AG09319 (cell line): ENCODE results near the gene ELMO1.

ENCODE experiments used
- DNase-seq: peaks from one replicate; pipeline ENCODE4 v3.0.0-alpha.2; 2010; ENCODE audit warnings: low read depth; ENCODE audit errors: extremely low read depth
- TF ChIP-seq, protein P1 (sequence below): IDR thresholded peaks from 2 replicates; pipeline ENCODE4 v1.5.1; 2011; ENCODE audit warnings: low read depth, mild to moderate bottlenecking, inconsistent platforms, low read length, moderate library complexity

The ELMO1 gene

GRCh38 chr7:37076668-37077067 is 372.0 kb downstream of the ELMO1 start:
- TF ChIP-seq, protein P1, sequence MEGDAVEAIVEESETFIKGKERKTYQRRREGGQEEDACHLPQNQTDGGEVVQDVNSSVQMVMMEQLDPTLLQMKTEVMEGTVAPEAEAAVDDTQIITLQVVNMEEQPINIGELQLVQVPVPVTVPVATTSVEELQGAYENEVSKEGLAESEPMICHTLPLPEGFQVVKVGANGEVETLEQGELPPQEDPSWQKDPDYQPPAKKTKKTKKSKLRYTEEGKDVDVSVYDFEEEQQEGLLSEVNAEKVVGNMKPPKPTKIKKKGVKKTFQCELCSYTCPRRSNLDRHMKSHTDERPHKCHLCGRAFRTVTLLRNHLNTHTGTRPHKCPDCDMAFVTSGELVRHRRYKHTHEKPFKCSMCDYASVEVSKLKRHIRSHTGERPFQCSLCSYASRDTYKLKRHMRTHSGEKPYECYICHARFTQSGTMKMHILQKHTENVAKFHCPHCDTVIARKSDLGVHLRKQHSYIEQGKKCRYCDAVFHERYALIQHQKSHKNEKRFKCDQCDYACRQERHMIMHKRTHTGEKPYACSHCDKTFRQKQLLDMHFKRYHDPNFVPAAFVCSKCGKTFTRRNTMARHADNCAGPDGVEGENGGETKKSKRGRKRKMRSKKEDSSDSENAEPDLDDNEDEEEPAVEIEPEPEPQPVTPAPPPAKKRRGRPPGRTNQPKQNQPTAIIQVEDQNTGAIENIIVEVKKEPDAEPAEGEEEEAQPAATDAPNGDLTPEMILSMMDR: no peak
- no peak for DNase-seq

DNA sequence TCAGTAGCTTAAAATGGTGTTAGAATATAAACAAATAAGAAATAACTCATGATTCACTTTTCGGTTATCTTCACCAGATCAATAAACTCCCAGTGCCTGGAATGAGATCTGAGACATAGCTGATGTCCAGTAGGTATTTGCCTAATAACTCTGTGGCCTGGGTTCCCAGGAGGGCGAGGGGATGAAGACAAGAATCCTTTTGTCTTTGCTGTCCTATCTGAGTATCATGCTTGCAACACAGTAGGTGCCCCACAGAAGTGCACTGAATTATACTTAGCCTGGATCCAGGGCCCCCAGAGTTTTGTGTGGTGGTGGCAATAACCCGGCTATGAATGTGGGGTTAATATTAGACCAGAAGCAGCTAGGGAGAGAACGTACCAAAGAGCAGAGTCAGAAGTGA is 374.3 kb downstream of the ELMO1 start:
- TF ChIP-seq, protein P1: no peak
- no peak for DNase-seq

DNA sequence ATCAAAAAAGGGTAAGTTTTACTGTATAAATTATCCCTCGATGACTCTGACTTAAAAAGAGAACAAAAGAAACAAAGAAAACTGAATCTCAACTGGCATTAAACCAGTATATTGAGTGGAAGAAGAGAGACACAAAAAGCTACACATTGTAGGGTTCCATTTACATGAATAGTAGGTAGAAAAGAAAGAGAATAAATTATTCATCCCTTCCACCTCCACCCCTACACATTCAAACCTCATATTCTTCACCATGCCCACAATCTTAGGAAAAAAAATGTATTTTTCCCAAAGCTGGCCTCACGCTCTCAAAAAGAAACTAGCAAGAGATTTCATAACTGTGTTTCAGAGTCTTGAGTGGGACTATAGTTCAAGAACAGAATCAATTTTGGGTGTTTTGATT is 377.5 kb downstream of the ELMO1 start:
- TF ChIP-seq, protein P1: no peak
- DNase-seq: no peak

DNA sequence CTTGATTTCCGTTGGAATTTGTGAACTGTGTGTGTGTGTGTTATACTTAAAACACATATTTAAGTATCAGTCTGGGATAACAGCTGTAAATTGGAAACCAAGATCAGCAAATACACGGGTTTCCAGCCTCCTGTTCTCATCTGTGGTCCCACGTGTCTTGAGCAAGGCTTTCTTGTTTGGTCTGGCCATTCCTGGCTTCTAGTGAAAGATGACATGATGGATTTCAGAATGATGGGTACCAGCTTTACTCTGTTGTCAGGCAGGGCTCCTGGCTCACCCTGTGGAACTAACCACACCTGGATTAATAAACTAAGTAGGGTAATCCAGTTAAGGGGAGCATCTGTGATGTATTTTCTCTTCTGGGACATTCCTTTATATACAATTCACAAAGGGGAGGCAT is 378.2 kb downstream of the ELMO1 start:
- DNase-seq: no peak
- TF ChIP-seq, protein P1: no peak

- TF ChIP-seq, protein P1: no peak
- no peak for DNase-seq
Observed at GRCh38 chr7:37070031-37070430, 378.6 kb downstream of the ELMO1 start.

DNA sequence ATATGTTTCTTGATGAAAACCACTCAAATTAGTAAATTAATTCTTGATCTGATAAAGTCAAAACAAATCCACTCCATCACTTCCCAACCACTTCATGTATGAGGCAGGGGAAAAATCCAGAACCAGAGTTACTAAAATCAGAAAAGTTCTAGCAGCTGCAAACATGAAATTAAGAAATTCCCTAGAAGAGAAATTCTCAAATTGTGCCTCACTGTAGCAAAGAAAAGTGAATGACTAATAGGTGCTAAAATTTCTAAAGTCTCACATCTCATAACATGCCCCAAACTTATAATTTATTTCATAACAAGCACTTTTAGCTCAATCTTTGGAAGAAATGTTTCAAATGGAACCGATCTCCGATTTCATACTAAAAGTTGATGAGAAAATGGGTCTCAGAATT is 379.3 kb downstream of the ELMO1 start:
- no peak for DNase-seq
- TF ChIP-seq, protein P1: no peak

DNA sequence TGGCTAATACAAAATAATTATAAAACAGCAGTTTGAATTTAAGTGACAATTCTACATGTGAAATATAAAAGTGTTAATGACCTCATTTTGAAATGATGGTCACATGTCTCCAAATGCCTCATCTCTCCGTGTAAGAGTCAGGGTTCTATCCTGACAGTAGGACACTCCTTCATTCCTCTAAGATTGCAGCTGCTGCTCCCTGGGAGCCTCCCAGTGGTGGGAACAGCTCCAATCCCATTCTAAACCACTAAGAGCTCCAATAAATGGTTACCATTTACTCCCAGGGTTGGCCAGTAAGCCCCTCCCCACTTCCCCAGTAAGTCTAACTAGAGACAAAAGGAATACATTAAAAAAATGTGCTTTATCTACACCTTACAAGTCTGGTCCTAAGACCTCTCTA is 379.8 kb downstream of the ELMO1 start:
- TF ChIP-seq, protein P1: no peak
- DNase-seq: no peak
